HCT116 (cell line): ENCODE data around the gene SAMD4B. TPM values are rescaled to one million over a fixed set of nuclear protein-coding genes. Genes with fewer than 3 reads are reported as not detected.

ENCODE experiments used
- ATAC-seq: fragments of 200-7000 bp; cut with Tn5 transposase; 2 replicates; pipeline ENCODE4 v1.9.1; 2020; ENCODE audit warnings: mild to moderate bottlenecking, moderate library complexity
- BruUV-seq: library from RNA; stranded (reverse); fragments of 400-500 nt; replicated peaks from 2 replicates; lab custom pipeline; 2021; lab: Mats Ljungman, UMichigan
- CTCF ChIA-PET: fragments of 300-600 bp; sonication (Branson Sonifier 250); formaldehyde crosslinking; loops from one replicate; lab custom pipeline; 2021; ENCODE audit warnings: antibody characterized with exemption; lab: Charles Lee
- POLR2A ChIA-PET: fragments of 300-600, 350-600 bp; sonication (Branson Sonifier 250); formaldehyde crosslinking; loops from one replicate; lab custom pipeline; 2021; ENCODE audit warnings: antibody characterized with exemption; lab: Charles Lee
- RAD21 ChIA-PET, 2 experiments: fragments of 300-600 bp; sonication (Branson Sonifier 250); formaldehyde crosslinking; loops; one replicate each; lab custom pipeline; 2023; ENCODE audit warnings: low total read pairs in 2 of 2; ENCODE audit not compliant: uncharacterized antibody in 2 of 2, unreplicated experiment in 2 of 2, low non-redundant PET in 1 of 2; lab: Charles Lee
- DNase-seq: peaks from one replicate; pipeline ENCODE4 v3.0.0-alpha.2; 2010; ENCODE audit warnings: low read depth, low spot score
- H2AFZ ChIP-seq: fragments of 200-600 bp; shearing (Covaris generic), sonication (generic); 2 replicates; pipeline ENCODE4 v1.6.1; 2017; ENCODE audit warnings: low read depth, mixed run types, mixed read lengths, antibody characterized with exemption, low read length; ENCODE audit not compliant: poor library complexity, severe bottlenecking
- H3K27ac ChIP-seq: 2 replicates; pipeline ENCODE4 v1.5.1; 2012; ENCODE audit warnings: low read depth, low read length
- H3K27me3 ChIP-seq: fragments of 200-600 bp; sonication (generic); 2 replicates; pipeline ENCODE4 v1.6.1; 2016; ENCODE audit warnings: mixed run types, low read length, mixed read lengths; ENCODE audit not compliant: insufficient read depth
- H3K36me3 ChIP-seq, 2 experiments: fragments of 200-500 bp in 1 of 2; fragments of 200-600 bp in 1 of 2; sonication (Bioruptor generic) in 1 of 2; sonication (generic) in 1 of 2; 2 replicates each; pipeline versions ENCODE4 v1.5.1 to v1.6.1; 2014 to 2016; ENCODE audit warnings: low read length in 2 of 2, inconsistent platforms in 1 of 2, mixed read lengths in 1 of 2, mixed run types in 1 of 2; ENCODE audit not compliant: insufficient read depth in 2 of 2, control insufficient read depth in 1 of 2
- H3K4me1 ChIP-seq, 2 experiments: fragments of 200-600 bp in 1 of 2; sonication (generic) in 1 of 2; 2 replicates each; pipeline versions ENCODE4 v1.5.1 to v1.6.1; 2012 to 2017; ENCODE audit warnings: low read length in 2 of 2, inconsistent platforms in 1 of 2, mild to moderate bottlenecking in 1 of 2, mixed read lengths in 1 of 2, mixed run types in 1 of 2, moderate library complexity in 1 of 2; ENCODE audit not compliant: insufficient read depth in 2 of 2, control insufficient read depth in 1 of 2
- H3K4me2 ChIP-seq: fragments of 200-600 bp; sonication (generic); 2 replicates; pipeline ENCODE4 v1.6.1; 2017; ENCODE audit warnings: mixed run types, low read length, mixed read lengths
- H3K4me3 ChIP-seq, 2 experiments: fragments of 200-600 bp in 1 of 2; sonication (generic) in 1 of 2; replicated peaks in 1 of 2; 2 replicates each; pipeline ENCODE4 v1.5.1; 2011 to 2016; ENCODE audit warnings: low read length in 2 of 2, control low read depth in 1 of 2, low read depth in 1 of 2, mild to moderate bottlenecking in 1 of 2, mixed read lengths in 1 of 2, mixed run types in 1 of 2
- H3K79me2 ChIP-seq: fragments of 200-600 bp; sonication (generic); 2 replicates; pipeline ENCODE4 v1.6.1; 2017; ENCODE audit warnings: mild to moderate bottlenecking, mixed run types, low read length, moderate library complexity, mixed read lengths; ENCODE audit not compliant: insufficient read depth
- H3K9ac ChIP-seq: fragments of 200-600 bp; sonication (generic); 2 replicates; pipeline ENCODE4 v1.6.1; 2016; ENCODE audit warnings: low read length, mixed read lengths
- H3K9me2 ChIP-seq: fragments of 200-600 bp; sonication (generic), shearing (Covaris generic); 2 replicates; pipeline ENCODE4 v1.6.1; 2017; ENCODE audit warnings: mixed run types, mild to moderate bottlenecking, moderate library complexity; ENCODE audit not compliant: insufficient read depth
- H3K9me3 ChIP-seq, 2 experiments: fragments of 200-500 bp in 1 of 2; fragments of 200-600 bp in 1 of 2; sonication (Bioruptor generic) in 1 of 2; sonication (generic) in 1 of 2; 2 replicates each; pipeline ENCODE4 v1.6.1; 2014 to 2017; ENCODE audit warnings: low read length in 2 of 2, mixed read lengths in 2 of 2, inconsistent platforms in 1 of 2, low read depth in 1 of 2, mild to moderate bottlenecking in 1 of 2, mixed run types in 1 of 2, moderate library complexity in 1 of 2; ENCODE audit not compliant: control insufficient read depth in 1 of 2, insufficient read depth in 1 of 2
- H4K20me1 ChIP-seq: fragments of 200-600 bp; sonication (generic), shearing (Covaris generic); 2 replicates; pipeline ENCODE4 v1.6.1; 2017; ENCODE audit warnings: mixed run types, mild to moderate bottlenecking, moderate library complexity; ENCODE audit not compliant: insufficient read depth
- CTCF ChIP-seq, 3 experiments: fragments of 200-600 bp in 1 of 3; sonication (generic) in 1 of 3; IDR thresholded peaks in 2 of 3; conservative IDR thresholded peaks in 1 of 3; 2 replicates each; pipeline ENCODE4 v1.5.1; 2012 to 2017; ENCODE audit warnings: low read depth in 2 of 3, low read length in 2 of 3, antibody characterized with exemption in 1 of 3, borderline replicate concordance in 1 of 3, control low read depth in 1 of 3, mild to moderate bottlenecking in 1 of 3, mixed read lengths in 1 of 3, mixed run types in 1 of 3, moderate library complexity in 1 of 3; ENCODE audit not compliant: insufficient read depth in 1 of 3
- EGR1 ChIP-seq: IDR thresholded peaks from 2 replicates; pipeline ENCODE4 v1.6.1; 2012; ENCODE audit warnings: low read depth
- EZH2 ChIP-seq: fragments of 200-600 bp; sonication (generic); IDR thresholded peaks from 2 replicates; pipeline ENCODE4 v1.6.1; 2017; ENCODE audit warnings: antibody characterized with exemption, mixed run types
- EZH2phosphoT487 ChIP-seq: fragments of 200-600 bp; IDR thresholded peaks from 2 replicates; pipeline ENCODE4 v1.6.1; 2018; ENCODE audit warnings: antibody characterized with exemption, borderline replicate concordance
- FOSL1 ChIP-seq: IDR thresholded peaks from 2 replicates; pipeline ENCODE4 v1.6.1; 2012; ENCODE audit warnings: low read depth
- JUND ChIP-seq: IDR thresholded peaks from 2 replicates; pipeline ENCODE4 v1.6.1; 2012
- MAX ChIP-seq: IDR thresholded peaks from 2 replicates; pipeline ENCODE4 v1.6.1; 2012
- RAD21 ChIP-seq: IDR thresholded peaks from 2 replicates; pipeline ENCODE4 v1.6.1; 2012; ENCODE audit warnings: low read depth, mild to moderate bottlenecking
- SIN3A ChIP-seq: IDR thresholded peaks from 2 replicates; pipeline ENCODE4 v1.6.1; 2012; ENCODE audit warnings: low read depth
- SRF ChIP-seq: IDR thresholded peaks from 2 replicates; pipeline ENCODE4 v1.6.1; 2012; ENCODE audit warnings: low read depth
- TCF7L2 ChIP-seq: IDR thresholded peaks from 2 replicates; pipeline ENCODE4 v1.7.0; 2011; ENCODE audit warnings: borderline replicate concordance, inconsistent platforms; ENCODE audit not compliant: insufficient read depth, insufficient read length; ENCODE audit errors: extremely low read depth
- YY1 ChIP-seq: IDR thresholded peaks from 2 replicates; pipeline ENCODE4 v1.6.1; 2011; ENCODE audit warnings: low read length, low read depth, moderate library complexity, mild to moderate bottlenecking; ENCODE audit not compliant: insufficient replicate concordance; ENCODE audit errors: extremely low read depth
- ZFX ChIP-seq: fragments of 450-650 bp; IDR thresholded peaks from 2 replicates; pipeline ENCODE4 v1.6.1; 2017
- ZNF274 ChIP-seq: fragments of 200-500 bp; sonication (Bioruptor generic); IDR thresholded peaks from 2 replicates; pipeline ENCODE4 v1.6.1; 2014; ENCODE audit warnings: mild to moderate bottlenecking, low read depth, low read length, inconsistent platforms
- intact Hi-C: fragments of 100-400 bp; cut with micrococcal nuclease; formaldehyde crosslinking; loops from 2 replicates; pipeline ENCODE4 v1.10.0; 2022
- total RNA-seq: library from RNA; stranded (reverse); gene quantifications from one replicate; pipeline ENCODE4 v1.2.1, GENCODE V29; 2021; ENCODE audit not compliant: unreplicated experiment
- TF ChIP-seq, protein P1 (sequence below): IDR thresholded peaks from 2 replicates; pipeline ENCODE4 v1.6.1; 2012; ENCODE audit warnings: low read depth
- TF ChIP-seq, protein P2 (sequence below): IDR thresholded peaks from 2 replicates; pipeline ENCODE4 v1.6.1; 2011; ENCODE audit warnings: mild to moderate bottlenecking, low read length, moderate library complexity; ENCODE audit not compliant: insufficient replicate concordance; ENCODE audit errors: extremely low read depth
- TF ChIP-seq, protein P3 (sequence below): IDR thresholded peaks from 2 replicates; pipeline ENCODE4 v1.6.1; 2012

The SAMD4B gene
- total RNA-seq, 1 experiment from 2014 or later, result 127 TPM

- TF ChIP-seq ZFX (no peak), JUND (no peak), TCF7L2 (no peak), MAX (no peak), CTCF (IDR thresholded peaks at IDR 0.05 in 2 of 3, conservative IDR thresholded peaks at IDR 0.05 in 1 of 3; ENCODE audit: borderline replicate concordance in 1 of 3, insufficient read depth in 1 of 3, low read depth in 2 of 3, low read length in 2 of 3) (no peak), SIN3A (no peak), YY1 (no peak), EZH2phosphoT487 (no peak), RAD21 (no peak), FOSL1 (no peak), EGR1 (no peak), SRF (no peak), ZNF274 (no peak), EZH2 (no peak)
- TF ChIP-seq, protein P1, sequence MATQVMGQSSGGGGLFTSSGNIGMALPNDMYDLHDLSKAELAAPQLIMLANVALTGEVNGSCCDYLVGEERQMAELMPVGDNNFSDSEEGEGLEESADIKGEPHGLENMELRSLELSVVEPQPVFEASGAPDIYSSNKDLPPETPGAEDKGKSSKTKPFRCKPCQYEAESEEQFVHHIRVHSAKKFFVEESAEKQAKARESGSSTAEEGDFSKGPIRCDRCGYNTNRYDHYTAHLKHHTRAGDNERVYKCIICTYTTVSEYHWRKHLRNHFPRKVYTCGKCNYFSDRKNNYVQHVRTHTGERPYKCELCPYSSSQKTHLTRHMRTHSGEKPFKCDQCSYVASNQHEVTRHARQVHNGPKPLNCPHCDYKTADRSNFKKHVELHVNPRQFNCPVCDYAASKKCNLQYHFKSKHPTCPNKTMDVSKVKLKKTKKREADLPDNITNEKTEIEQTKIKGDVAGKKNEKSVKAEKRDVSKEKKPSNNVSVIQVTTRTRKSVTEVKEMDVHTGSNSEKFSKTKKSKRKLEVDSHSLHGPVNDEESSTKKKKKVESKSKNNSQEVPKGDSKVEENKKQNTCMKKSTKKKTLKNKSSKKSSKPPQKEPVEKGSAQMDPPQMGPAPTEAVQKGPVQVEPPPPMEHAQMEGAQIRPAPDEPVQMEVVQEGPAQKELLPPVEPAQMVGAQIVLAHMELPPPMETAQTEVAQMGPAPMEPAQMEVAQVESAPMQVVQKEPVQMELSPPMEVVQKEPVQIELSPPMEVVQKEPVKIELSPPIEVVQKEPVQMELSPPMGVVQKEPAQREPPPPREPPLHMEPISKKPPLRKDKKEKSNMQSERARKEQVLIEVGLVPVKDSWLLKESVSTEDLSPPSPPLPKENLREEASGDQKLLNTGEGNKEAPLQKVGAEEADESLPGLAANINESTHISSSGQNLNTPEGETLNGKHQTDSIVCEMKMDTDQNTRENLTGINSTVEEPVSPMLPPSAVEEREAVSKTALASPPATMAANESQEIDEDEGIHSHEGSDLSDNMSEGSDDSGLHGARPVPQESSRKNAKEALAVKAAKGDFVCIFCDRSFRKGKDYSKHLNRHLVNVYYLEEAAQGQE, result no peak
- TF ChIP-seq, protein P2, sequence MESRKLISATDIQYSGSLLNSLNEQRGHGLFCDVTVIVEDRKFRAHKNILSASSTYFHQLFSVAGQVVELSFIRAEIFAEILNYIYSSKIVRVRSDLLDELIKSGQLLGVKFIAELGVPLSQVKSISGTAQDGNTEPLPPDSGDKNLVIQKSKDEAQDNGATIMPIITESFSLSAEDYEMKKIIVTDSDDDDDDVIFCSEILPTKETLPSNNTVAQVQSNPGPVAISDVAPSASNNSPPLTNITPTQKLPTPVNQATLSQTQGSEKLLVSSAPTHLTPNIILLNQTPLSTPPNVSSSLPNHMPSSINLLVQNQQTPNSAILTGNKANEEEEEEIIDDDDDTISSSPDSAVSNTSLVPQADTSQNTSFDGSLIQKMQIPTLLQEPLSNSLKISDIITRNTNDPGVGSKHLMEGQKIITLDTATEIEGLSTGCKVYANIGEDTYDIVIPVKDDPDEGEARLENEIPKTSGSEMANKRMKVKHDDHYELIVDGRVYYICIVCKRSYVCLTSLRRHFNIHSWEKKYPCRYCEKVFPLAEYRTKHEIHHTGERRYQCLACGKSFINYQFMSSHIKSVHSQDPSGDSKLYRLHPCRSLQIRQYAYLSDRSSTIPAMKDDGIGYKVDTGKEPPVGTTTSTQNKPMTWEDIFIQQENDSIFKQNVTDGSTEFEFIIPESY, result no peak
- TF ChIP-seq, protein P3, sequence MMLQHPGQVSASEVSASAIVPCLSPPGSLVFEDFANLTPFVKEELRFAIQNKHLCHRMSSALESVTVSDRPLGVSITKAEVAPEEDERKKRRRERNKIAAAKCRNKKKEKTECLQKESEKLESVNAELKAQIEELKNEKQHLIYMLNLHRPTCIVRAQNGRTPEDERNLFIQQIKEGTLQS, result no peak
- Histone ChIP-seq H3K9ac (no peak overlapping the region), H2AFZ (no peak overlapping the region), H3K4me1 (peaks cover 3 to 16% of the 10 kb centered on the region in 2 experiments), H3K27ac (no peak overlapping the region), H3K9me3 (no peaks in the 10 kb centered on the region), H3K4me3 (no peak overlapping the region), H3K36me3 (no peaks in the 10 kb centered on the region), H4K20me1 (no peaks in the 10 kb centered on the region), H3K9me2 (no peaks in the 10 kb centered on the region), H3K79me2 (peaks cover 7% of the 10 kb centered on the region; the same call in 1 of the 2 replicates), H3K27me3 (no peaks in the 10 kb centered on the region), H3K4me2 (no peak overlapping the region)
- no TSS peak for BruUV-seq
- intact Hi-C loops, result no loop called here
- POLR2A ChIA-PET, result no interaction called here
- RAD21 ChIA-PET, result no interaction called here
- ATAC-seq (no peak), DNase-seq (no peak)
- CTCF ChIA-PET, result interaction anchor here (2.3 kb wide), 1 partner anchor 9 kb away, joined by 6 read pairs; no protein-coding TSS in a partner anchor
Observed at GRCh38 chr19:39336483-39336882, 5.7 kb upstream of the SAMD4B start.
